IMR-90 (cell line): Measurements from ENCODE around the gene HS6ST2. TPM values are rescaled to one million over a fixed set of nuclear protein-coding genes. Genes with fewer than 3 reads are reported as not detected.

Experiments used
- ATAC-seq: fragments of 200-7000 bp; cut with Tn5 transposase; 2 replicates; pipeline ENCODE4 v1.9.1; 2020; ENCODE audit warnings: low read depth, mild to moderate bottlenecking, moderate library complexity
- BruUV-seq: library from RNA; stranded (reverse); fragments of 400-500 nt; replicated peaks from 2 replicates; lab custom pipeline; 2021; lab: Mats Ljungman, UMichigan
- CTCF ChIA-PET: fragments of 300-600 bp; formaldehyde crosslinking; extraction: SDS; loops from one replicate; lab custom pipeline; 2021; ENCODE audit warnings: antibody characterized with exemption; lab: Yijun Ruan, JAX
- POLR2A ChIA-PET: fragments of 300-600 bp; sonication (Branson Sonifier 250); formaldehyde crosslinking; loops from one replicate; lab custom pipeline; 2022; ENCODE audit warnings: antibody characterized with exemption; ENCODE audit not compliant: unreplicated experiment; lab: Charles Lee
- DNase-seq: peaks from one replicate; pipeline ENCODE4 v3.0.0; 2013
- H2AFZ ChIP-seq: replicated peaks from 2 replicates; pipeline ENCODE3; 2013; ENCODE audit warnings: low read length, mild to moderate bottlenecking; ENCODE audit not compliant: poor library complexity
- H2AK5ac ChIP-seq: 2 replicates; pipeline ENCODE4 v1.6.1; 2013; ENCODE audit warnings: low read depth, low read length, inconsistent platforms
- H2AK9ac ChIP-seq: replicated peaks from 2 replicates; pipeline ENCODE3; 2013; ENCODE audit warnings: mild to moderate bottlenecking, low read depth, low read length, moderate library complexity; ENCODE audit not compliant: poor library complexity
- H2BK120ac ChIP-seq: 2 replicates; pipeline ENCODE4 v1.6.1; 2013; ENCODE audit warnings: low read depth, low read length, inconsistent platforms
- H2BK15ac ChIP-seq: 3 replicates; pipeline ENCODE4 v1.6.1; 2013; ENCODE audit warnings: low read depth, low read length, inconsistent platforms
- H2BK20ac ChIP-seq: 2 replicates; pipeline ENCODE4 v1.6.1; 2013; ENCODE audit warnings: low read depth, mild to moderate bottlenecking, inconsistent platforms, low read length, moderate library complexity
- H2BK5ac ChIP-seq: 2 replicates; pipeline ENCODE4 v1.6.1; 2013; ENCODE audit warnings: mild to moderate bottlenecking, low read depth, low read length, inconsistent platforms; ENCODE audit not compliant: poor library complexity, severe bottlenecking
- H3K14ac ChIP-seq: replicated peaks from 2 replicates; pipeline ENCODE4 v1.6.1; 2013; ENCODE audit warnings: low read depth, low read length, inconsistent platforms
- H3K18ac ChIP-seq: 2 replicates; pipeline ENCODE4 v1.6.1; 2013; ENCODE audit warnings: low read depth, low read length, control low read depth
- H3K23ac ChIP-seq: 2 replicates; pipeline ENCODE4 v1.6.1; 2013; ENCODE audit warnings: low read depth, low read length, inconsistent platforms
- H3K27ac ChIP-seq: 2 replicates; pipeline ENCODE4 v1.5.1; 2013; ENCODE audit warnings: mild to moderate bottlenecking, control low read depth, low read length; ENCODE audit not compliant: insufficient read depth
- H3K27me3 ChIP-seq: 2 replicates; pipeline ENCODE4 v1.6.1; 2013; ENCODE audit warnings: low read length; ENCODE audit not compliant: control insufficient read depth, insufficient read depth
- H3K36me3 ChIP-seq: 2 replicates; pipeline ENCODE4 v1.6.1; 2013; ENCODE audit warnings: low read length, mixed read lengths; ENCODE audit not compliant: control insufficient read depth, insufficient read depth
- H3K4ac ChIP-seq: 2 replicates; pipeline ENCODE4 v1.6.1; 2013; ENCODE audit warnings: low read depth, low read length, inconsistent platforms
- H3K4me1 ChIP-seq: 2 replicates; pipeline ENCODE4 v1.6.1; 2013; ENCODE audit warnings: low read length, mixed read lengths; ENCODE audit not compliant: control insufficient read depth, insufficient read depth
- H3K4me2 ChIP-seq: 2 replicates; pipeline ENCODE4 v1.6.1; 2013; ENCODE audit warnings: low read depth, mild to moderate bottlenecking, control low read depth, low read length, moderate library complexity
- H3K4me3 ChIP-seq: 2 replicates; pipeline ENCODE4 v1.5.1; 2013; ENCODE audit warnings: low read depth, mild to moderate bottlenecking, control low read depth, low read length, moderate library complexity; ENCODE audit not compliant: insufficient read depth
- H3K56ac ChIP-seq: 2 replicates; pipeline ENCODE4 v1.6.1; 2013; ENCODE audit warnings: low read length, inconsistent platforms; ENCODE audit not compliant: insufficient read depth; ENCODE audit errors: extremely low read depth
- H3K79me1 ChIP-seq, 2 experiments: 2 replicates each; pipeline ENCODE4 v1.6.1; 2013; ENCODE audit warnings: low read length in 2 of 2, inconsistent platforms in 1 of 2, low read depth in 1 of 2
- H3K9ac ChIP-seq: 2 replicates; pipeline ENCODE4 v1.6.1; 2013; ENCODE audit warnings: low read depth, low read length, control low read depth
- H3K9me1 ChIP-seq: 2 replicates; pipeline ENCODE4 v1.6.1; 2013; ENCODE audit warnings: low read length, inconsistent platforms; ENCODE audit not compliant: insufficient read depth
- H3K9me3 ChIP-seq: 2 replicates; pipeline ENCODE4 v1.6.1; 2013; ENCODE audit warnings: low read length; ENCODE audit not compliant: control insufficient read depth, insufficient read depth
- H4K20me1 ChIP-seq: 2 replicates; pipeline ENCODE4 v1.6.1; 2013; ENCODE audit warnings: low read length, inconsistent platforms; ENCODE audit not compliant: insufficient read depth
- H4K5ac ChIP-seq: 2 replicates; pipeline ENCODE4 v1.6.1; 2013; ENCODE audit warnings: mild to moderate bottlenecking, low read depth, low read length, control low read depth
- H4K8ac ChIP-seq, 2 experiments: 2 replicates each; pipeline ENCODE4 v1.6.1; 2013; ENCODE audit warnings: low read depth in 2 of 2, low read length in 2 of 2, control low read depth in 1 of 2, inconsistent platforms in 1 of 2
- H4K91ac ChIP-seq: 2 replicates; pipeline ENCODE4 v1.6.1; 2013; ENCODE audit warnings: low read depth, low read length, inconsistent platforms; ENCODE audit not compliant: insufficient read depth
- CEBPB ChIP-seq: IDR thresholded peaks from 2 replicates; pipeline ENCODE4 v1.6.1; 2012; ENCODE audit warnings: low read depth, low read length, improper control_type of control experiment
- ELK1 ChIP-seq: fragments of 150-350 bp; IDR thresholded peaks from 2 replicates; pipeline ENCODE4 v1.6.1; 2016; ENCODE audit warnings: low read depth, mild to moderate bottlenecking, low read length, moderate library complexity, borderline replicate concordance
- FOS ChIP-seq: fragments of 150-350 bp; IDR thresholded peaks from 2 replicates; pipeline ENCODE4 v1.6.1; 2016; ENCODE audit warnings: low read depth, low read length
- MAFK ChIP-seq: IDR thresholded peaks from 2 replicates; pipeline ENCODE4 v1.6.1; 2012; ENCODE audit warnings: low read depth, low read length, improper control_type of control experiment
- NFE2L2 ChIP-seq: fragments of 150-350 bp; IDR thresholded peaks from 2 replicates; pipeline ENCODE4 v1.6.1; 2016; ENCODE audit warnings: low read depth, mild to moderate bottlenecking, low read length
- POLR2A ChIP-seq: IDR thresholded peaks from 2 replicates; pipeline ENCODE4 v1.6.1; 2012; ENCODE audit warnings: mild to moderate bottlenecking, low read depth, low read length
- RCOR1 ChIP-seq: IDR thresholded peaks from 2 replicates; pipeline ENCODE4 v1.6.1; 2012; ENCODE audit warnings: mild to moderate bottlenecking, low read length, improper control_type of control experiment; ENCODE audit not compliant: insufficient replicate concordance
- SMC3 ChIP-seq: fragments of 150-350 bp; IDR thresholded peaks from 2 replicates; pipeline ENCODE4 v1.6.1; 2016; ENCODE audit warnings: low read depth, mild to moderate bottlenecking, antibody characterized with exemption, low read length, moderate library complexity
- whole genome bisulfite sequencing, 2 experiments: methylation state at CpG; one replicate each; pipeline versions ENCODE4 v1.1.5 to v1.1.7; 2013; ENCODE audit warnings: missing lambda C conversion rate in 2 of 2; ENCODE audit not compliant: insufficient read length in 1 of 2; ENCODE audit errors: extremely low coverage in 2 of 2; 5-methylcytosine and 5-hydroxymethylcytosine counted together
- dilution Hi-C: fragments of 300-500 bp; cut with HindIII; formaldehyde crosslinking; loops from one replicate; pipeline ENCODE4 v1.14.3; 2018; ENCODE audit warnings: low sequenced_read_pairs; ENCODE audit not compliant: unreplicated experiment
- in situ Hi-C: fragments of 300-500 bp; cut with MboI; formaldehyde crosslinking; loops from 3 replicates; pipeline ENCODE4 v1.14.3; 2019; ENCODE audit warnings: low sequenced_read_pairs, inconsistent platforms, mixed read lengths
- intact Hi-C: fragments of 100-400 bp; cut with micrococcal nuclease; formaldehyde crosslinking; loops from 2 replicates; pipeline ENCODE4 v1.10.0; 2022
- polyA plus RNA-seq, 3 experiments: library from polyadenylated mRNA; depleted of rRNA; stranded (reverse); fragments of >200 nt; gene quantifications; 2 replicates each; pipeline ENCODE4 v1.2.3, GENCODE V29; 2012; ENCODE audit warnings: low replicate concordance in 1 of 3
- total RNA-seq: library from RNA; depleted of rRNA; stranded (reverse); fragments of >200 nt; gene quantifications from 2 replicates; pipeline ENCODE4 v1.2.3, GENCODE V29; 2012
- TF ChIP-seq, protein P1 (sequence below): conservative IDR thresholded peaks from 2 replicates; pipeline ENCODE4 v1.5.1; 2012; ENCODE audit warnings: mild to moderate bottlenecking, low read depth, low read length, improper control_type of control experiment
- TF ChIP-seq, protein P2 (sequence below): fragments of 150-350 bp; IDR thresholded peaks from 2 replicates; pipeline ENCODE4 v1.6.1; 2017; ENCODE audit warnings: mild to moderate bottlenecking, antibody characterized with exemption, low read length, low read depth

Gene HS6ST2
- total and polyA plus RNA-seq, 2 of the 4 experiments (the other 2 are of a cell fraction), result not detected

DNA sequence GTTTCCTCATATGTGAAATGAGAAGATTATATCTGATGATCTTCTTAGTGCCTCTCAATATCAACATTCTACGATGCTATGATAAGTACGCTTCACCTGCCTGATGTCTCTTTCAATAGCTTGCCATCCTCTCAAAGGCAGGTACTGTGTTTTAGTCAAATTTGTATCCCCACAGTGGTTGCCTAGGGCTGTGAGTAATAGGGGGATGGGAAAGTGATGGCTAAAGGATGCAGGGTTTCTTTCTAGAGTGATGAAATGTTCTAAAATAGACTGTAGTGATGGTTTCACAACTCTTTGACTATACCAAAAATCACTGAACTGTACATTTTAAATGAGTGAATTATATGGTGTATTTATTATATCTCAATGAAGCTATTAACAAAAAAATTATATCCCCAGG lies 142.8 kb downstream of the HS6ST2 start:
- H2BK20ac ChIP-seq, result no peak overlapping the region
- intact Hi-C loops, result no loop called here
- H3K4ac ChIP-seq, result no peak overlapping the region
- WGBS, 2 experiments, result no CpG with 5 or more reads among the region's 2 CpGs
- H3K27me3 ChIP-seq, result no peaks in the 10 kb centered on the region
- ATAC-seq (no peak), DNase-seq (no peak)
- no peak overlapping the region for H3K9ac ChIP-seq
- H3K23ac ChIP-seq, result no peak overlapping the region
- H2AK9ac ChIP-seq, result no peak overlapping the region
- no peak overlapping the region for H2BK15ac ChIP-seq
- H2BK120ac ChIP-seq, result no peak overlapping the region
- POLR2A ChIA-PET, result no interaction called here
- H2AFZ ChIP-seq, result no peak overlapping the region
- H4K5ac ChIP-seq, result no peak overlapping the region
- CTCF ChIA-PET, result no interaction called here
- H3K18ac ChIP-seq, result no peak overlapping the region
- H3K36me3 ChIP-seq, result no peaks in the 10 kb centered on the region
- no peaks in the 10 kb centered on the region for H3K4me1 ChIP-seq
- no TSS peak for BruUV-seq
- in situ Hi-C loops, result no loop called here
- no peak for TF ChIP-seq POLR2A
- no peak for TF ChIP-seq SMC3
- no peak for TF ChIP-seq NFE2L2
- TF ChIP-seq MAFK, result no peak
- no peak for TF ChIP-seq FOS
- TF ChIP-seq RCOR1, result no peak
- TF ChIP-seq, protein P1, sequence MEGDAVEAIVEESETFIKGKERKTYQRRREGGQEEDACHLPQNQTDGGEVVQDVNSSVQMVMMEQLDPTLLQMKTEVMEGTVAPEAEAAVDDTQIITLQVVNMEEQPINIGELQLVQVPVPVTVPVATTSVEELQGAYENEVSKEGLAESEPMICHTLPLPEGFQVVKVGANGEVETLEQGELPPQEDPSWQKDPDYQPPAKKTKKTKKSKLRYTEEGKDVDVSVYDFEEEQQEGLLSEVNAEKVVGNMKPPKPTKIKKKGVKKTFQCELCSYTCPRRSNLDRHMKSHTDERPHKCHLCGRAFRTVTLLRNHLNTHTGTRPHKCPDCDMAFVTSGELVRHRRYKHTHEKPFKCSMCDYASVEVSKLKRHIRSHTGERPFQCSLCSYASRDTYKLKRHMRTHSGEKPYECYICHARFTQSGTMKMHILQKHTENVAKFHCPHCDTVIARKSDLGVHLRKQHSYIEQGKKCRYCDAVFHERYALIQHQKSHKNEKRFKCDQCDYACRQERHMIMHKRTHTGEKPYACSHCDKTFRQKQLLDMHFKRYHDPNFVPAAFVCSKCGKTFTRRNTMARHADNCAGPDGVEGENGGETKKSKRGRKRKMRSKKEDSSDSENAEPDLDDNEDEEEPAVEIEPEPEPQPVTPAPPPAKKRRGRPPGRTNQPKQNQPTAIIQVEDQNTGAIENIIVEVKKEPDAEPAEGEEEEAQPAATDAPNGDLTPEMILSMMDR, result no peak
- TF ChIP-seq CEBPB, result no peak
- no peak for TF ChIP-seq ELK1
- TF ChIP-seq, protein P2, sequence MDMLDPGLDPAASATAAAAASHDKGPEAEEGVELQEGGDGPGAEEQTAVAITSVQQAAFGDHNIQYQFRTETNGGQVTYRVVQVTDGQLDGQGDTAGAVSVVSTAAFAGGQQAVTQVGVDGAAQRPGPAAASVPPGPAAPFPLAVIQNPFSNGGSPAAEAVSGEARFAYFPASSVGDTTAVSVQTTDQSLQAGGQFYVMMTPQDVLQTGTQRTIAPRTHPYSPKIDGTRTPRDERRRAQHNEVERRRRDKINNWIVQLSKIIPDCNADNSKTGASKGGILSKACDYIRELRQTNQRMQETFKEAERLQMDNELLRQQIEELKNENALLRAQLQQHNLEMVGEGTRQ, result no peak
- H4K91ac ChIP-seq, result no peak overlapping the region
- H3K14ac ChIP-seq, result no peak overlapping the region
- H2BK5ac ChIP-seq, result no peak overlapping the region
- no peak overlapping the region for H2AK5ac ChIP-seq
- no peaks in the 10 kb centered on the region for H4K20me1 ChIP-seq
- H3K27ac ChIP-seq, result no peak overlapping the region
- H3K4me3 ChIP-seq, result no peak overlapping the region
- dilution Hi-C loops, result no loop called here
- H4K8ac ChIP-seq, result no peak overlapping the region
- no peak overlapping the region for H3K4me2 ChIP-seq
- no peaks in the 10 kb centered on the region for H3K9me3 ChIP-seq
- no peak overlapping the region for H3K56ac ChIP-seq
- no peaks in the 10 kb centered on the region for H3K9me1 ChIP-seq
- no peaks in the 10 kb centered on the region for H3K79me1 ChIP-seq
